H1 (cell line): ENCODE measurements around the gene PDE4D. TPM values are rescaled to one million over a fixed set of nuclear protein-coding genes. Genes with fewer than 3 reads are reported as not detected.

ENCODE experiments used
- CTCF ChIA-PET: fragments of 300-600 bp; sonication (Branson Sonifier 250); formaldehyde crosslinking; loops from one replicate; lab custom pipeline; 2021; ENCODE audit not compliant: partially characterized antibody; lab: Charles Lee
- POLR2A ChIA-PET: fragments of 300-600 bp; sonication (Branson Sonifier 250); formaldehyde crosslinking; loops from one replicate; lab custom pipeline; 2021; ENCODE audit warnings: inconsistent platforms; ENCODE audit not compliant: partially characterized antibody; lab: Charles Lee
- DNase-seq, 2 experiments: peaks; one replicate each; pipeline versions ENCODE4 v3.0.0 to v3.0.0-alpha.2; 2010 to 2022; ENCODE audit warnings: low spot score in 2 of 2, low read depth in 1 of 2, mixed read lengths in 1 of 2
- FAIRE-seq: peaks from 2 replicates; lab custom pipeline; 2011; peaks lifted over from hg19 to GRCh38; lab: Jason Lieb, UNC
- H2AFZ ChIP-seq: 2 replicates; pipeline ENCODE4 v1.8.1; 2012; ENCODE audit warnings: low read length, inconsistent platforms
- H2AK5ac ChIP-seq: 2 replicates; pipeline ENCODE4 v1.6.1; 2013; ENCODE audit warnings: low read depth, low read length
- H2BK120ac ChIP-seq: replicated peaks from 2 replicates; pipeline ENCODE3; 2013; ENCODE audit warnings: low read depth, low read length, inconsistent platforms
- H2BK12ac ChIP-seq: 2 replicates; pipeline ENCODE4 v1.6.1; 2013; ENCODE audit warnings: low read depth, low read length
- H2BK15ac ChIP-seq: 2 replicates; pipeline ENCODE4 v1.6.1; 2013; ENCODE audit warnings: low read length
- H2BK20ac ChIP-seq: 2 replicates; pipeline ENCODE4 v1.6.1; 2013; ENCODE audit warnings: low read length
- H2BK5ac ChIP-seq: 2 replicates; pipeline ENCODE4 v1.6.1; 2013; ENCODE audit warnings: low read depth, low read length
- H3K14ac ChIP-seq: 2 replicates; pipeline ENCODE4 v1.6.1; 2013; ENCODE audit warnings: inconsistent platforms; ENCODE audit not compliant: insufficient read length
- H3K18ac ChIP-seq: 2 replicates; pipeline ENCODE4 v1.6.1; 2013; ENCODE audit warnings: low read length; ENCODE audit errors: extremely low read depth
- H3K23ac ChIP-seq: 2 replicates; pipeline ENCODE4 v1.6.1; 2013; ENCODE audit warnings: inconsistent platforms; ENCODE audit not compliant: insufficient read length
- H3K23me2 ChIP-seq: 2 replicates; pipeline ENCODE4 v1.6.1; 2013; ENCODE audit warnings: low read depth, low read length
- H3K27ac ChIP-seq: 2 replicates; pipeline ENCODE4 v1.6.1; 2011; ENCODE audit warnings: low read depth, low read length, inconsistent platforms
- H3K27me3 ChIP-seq, 4 experiments: replicated peaks in 1 of 4; 1 replicate in 1 of 4; 2 replicates in 3 of 4; pipeline versions ENCODE4 v1.6.1 to v1.8.1; 2011 to 2013; ENCODE audit warnings: low read length in 3 of 4, mild to moderate bottlenecking in 3 of 4, inconsistent platforms in 2 of 4, mixed read lengths in 2 of 4, moderate library complexity in 1 of 4; ENCODE audit not compliant: control insufficient read depth in 3 of 4, insufficient read depth in 3 of 4; ENCODE audit errors: extremely low read depth in 1 of 4
- H3K36me3 ChIP-seq, 4 experiments: 2 replicates each; pipeline versions ENCODE4 v1.6.1 to v1.8.1; 2011 to 2013; ENCODE audit warnings: mild to moderate bottlenecking in 4 of 4, low read length in 3 of 4, moderate library complexity in 2 of 4, control low read depth in 1 of 4, inconsistent platforms in 1 of 4; ENCODE audit not compliant: insufficient read depth in 4 of 4, control insufficient read depth in 2 of 4
- H3K4ac ChIP-seq: replicated peaks from 2 replicates; pipeline ENCODE3; 2013; ENCODE audit warnings: low read length, low read depth, mixed read lengths, inconsistent platforms; ENCODE audit not compliant: insufficient read length
- H3K4me1 ChIP-seq, 4 experiments: replicated peaks in 1 of 4; 1 replicate in 1 of 4; 2 replicates in 3 of 4; pipeline versions ENCODE4 v1.6.1 to v1.8.1; 2011 to 2013; ENCODE audit warnings: low read length in 3 of 4, inconsistent platforms in 2 of 4, mixed read lengths in 1 of 4; ENCODE audit not compliant: insufficient read depth in 4 of 4, control insufficient read depth in 3 of 4
- H3K4me2 ChIP-seq, 2 experiments: 2 replicates each; pipeline versions ENCODE4 v1.6.1 to v1.8.1; 2011 to 2013; ENCODE audit warnings: low read depth in 2 of 2, low read length in 2 of 2, control low read depth in 1 of 2, inconsistent platforms in 1 of 2, mild to moderate bottlenecking in 1 of 2; ENCODE audit not compliant: insufficient read depth in 1 of 2
- H3K4me3 ChIP-seq, 4 experiments: fragments of 200-600, 300-600 bp in 1 of 4; sonication (generic), shearing (Covaris generic), sonication (Bioruptor Twin) in 1 of 4; 2 replicates each; pipeline versions ENCODE4 v1.5.1 to v1.8.1; 2011 to 2016; ENCODE audit warnings: low read length in 4 of 4, low read depth in 3 of 4, control low read depth in 2 of 4, inconsistent platforms in 2 of 4, mild to moderate bottlenecking in 2 of 4, mixed read lengths in 1 of 4, moderate library complexity in 1 of 4; ENCODE audit not compliant: insufficient read depth in 2 of 4; ENCODE audit errors: extremely low read depth in 1 of 4
- H3K56ac ChIP-seq: replicated peaks from 2 replicates; pipeline ENCODE3; 2013; ENCODE audit warnings: low read depth, mild to moderate bottlenecking, mixed read lengths, low read length, inconsistent platforms; ENCODE audit not compliant: insufficient read length
- H3K79me1 ChIP-seq: 2 replicates; pipeline ENCODE4 v1.6.1; 2013; ENCODE audit warnings: low read depth, low read length, control low read depth
- H3K79me2 ChIP-seq, 2 experiments: 2 replicates each; pipeline versions ENCODE4 v1.6.1 to v1.8.1; 2012 to 2013; ENCODE audit warnings: low read length in 2 of 2, mild to moderate bottlenecking in 2 of 2, inconsistent platforms in 1 of 2; ENCODE audit not compliant: insufficient read depth in 2 of 2, control insufficient read depth in 1 of 2
- H3K9ac ChIP-seq, 4 experiments: replicated peaks in 1 of 4; 1 replicate in 1 of 4; 2 replicates in 3 of 4; pipeline versions ENCODE4 v1.6.1 to v1.8.1; 2011 to 2013; ENCODE audit warnings: low read depth in 3 of 4, low read length in 3 of 4, control low read depth in 2 of 4, mild to moderate bottlenecking in 2 of 4, moderate library complexity in 2 of 4, inconsistent platforms in 1 of 4; ENCODE audit errors: extremely low read depth in 1 of 4
- H3K9me3 ChIP-seq, 2 experiments: 2 replicates each; pipeline versions ENCODE4 v1.6.1 to v1.8.1; 2012 to 2013; ENCODE audit warnings: mild to moderate bottlenecking in 2 of 2, moderate library complexity in 2 of 2, control low read depth in 1 of 2, inconsistent platforms in 1 of 2, low read depth in 1 of 2, low read length in 1 of 2, mixed read lengths in 1 of 2; ENCODE audit not compliant: insufficient read depth in 2 of 2
- H4K20me1 ChIP-seq, 2 experiments: replicated peaks in 1 of 2; 2 replicates each; pipeline versions ENCODE3 to v1.8.1; 2011 to 2013; ENCODE audit warnings: inconsistent platforms in 2 of 2, low read length in 2 of 2, mild to moderate bottlenecking in 1 of 2; ENCODE audit not compliant: insufficient read depth in 2 of 2, control insufficient read depth in 1 of 2
- H4K5ac ChIP-seq: 2 replicates; pipeline ENCODE4 v1.6.1; 2013; ENCODE audit warnings: low read length, low read depth, mixed read lengths, inconsistent platforms; ENCODE audit not compliant: insufficient read length
- H4K8ac ChIP-seq: 2 replicates; pipeline ENCODE4 v1.8.0; 2013; ENCODE audit warnings: mild to moderate bottlenecking, moderate library complexity, low read length, inconsistent platforms; ENCODE audit not compliant: insufficient read depth; ENCODE audit errors: extremely low read depth
- H4K91ac ChIP-seq: replicated peaks from 2 replicates; pipeline ENCODE3; 2013; ENCODE audit warnings: low read length, mixed read lengths, inconsistent platforms; ENCODE audit not compliant: insufficient read length
- ASH2L ChIP-seq: fragments of 200-600, 300-600 bp; sonication (generic); IDR thresholded peaks from one replicate; pipeline ENCODE4 v1.7.1; 2017; ENCODE audit warnings: low read length
- ATF3 ChIP-seq: IDR thresholded peaks from 2 replicates; pipeline ENCODE4 v1.6.1; 2011; ENCODE audit warnings: low read depth, mild to moderate bottlenecking, low read length; ENCODE audit not compliant: insufficient read depth
- POU5F1 ChIP-seq: IDR thresholded peaks from 2 replicates; pipeline ENCODE4 v1.6.1; 2011; ENCODE audit warnings: low read depth, mild to moderate bottlenecking, low read length, moderate library complexity
- TEAD4 ChIP-seq: IDR thresholded peaks from 2 replicates; pipeline ENCODE4 v1.6.1; 2012; ENCODE audit warnings: low read depth, low read length, inconsistent platforms, mixed read lengths
- WGBS, 2 experiments: shearing (Covaris generic) in 1 of 2; methylation state at CpG; one replicate each; pipeline versions ENCODE4 v1.1.6 to v1.1.7; 2013 to 2015; ENCODE audit warnings: low lambda C conversion rate in 2 of 2, mixed read lengths in 2 of 2, inconsistent platforms in 1 of 2, low coverage in 1 of 2, missing lambda C conversion rate in 1 of 2; ENCODE audit not compliant: insufficient replicate concordance in 2 of 2, insufficient coverage in 1 of 2, insufficient read length in 1 of 2; ENCODE audit errors: extremely low coverage in 1 of 2, missing lambda C conversion rate in 1 of 2; 5-methylcytosine and 5-hydroxymethylcytosine counted together
- polyA plus RNA-seq, 7 experiments: library from polyadenylated mRNA; depleted of rRNA in 3 of 7; stranded (reverse) in 5 of 7; unstranded in 2 of 7; fragments of >200 nt in 5 of 7; fragments of 200-250 nt in 2 of 7; gene quantifications; 1 replicate in 5 of 7; 2 replicates in 1 of 7; 4 replicates in 1 of 7; pipeline versions ENCODE4 v1.2.1 to v1.2.3, GENCODE V29; 2011 to 2013; ENCODE audit warnings: missing spikeins in 2 of 7, mixed read lengths in 2 of 7
- total RNA-seq: library from RNA; stranded (reverse); fragmentation: NEBNext Ultra II Directional; extraction: Animal tissue kit (Norgen Biotek cat#: 25700); gene quantifications from 2 replicates; pipeline ENCODE4 v1.2.1, GENCODE V29; 2021

PDE4D gene
- total and polyA plus RNA-seq, 2 of the 8 experiments (the other 6 are each of a cell fraction or from before 2014, with no cell fraction given) = 2.3 to 3.7 TPM

DNA sequence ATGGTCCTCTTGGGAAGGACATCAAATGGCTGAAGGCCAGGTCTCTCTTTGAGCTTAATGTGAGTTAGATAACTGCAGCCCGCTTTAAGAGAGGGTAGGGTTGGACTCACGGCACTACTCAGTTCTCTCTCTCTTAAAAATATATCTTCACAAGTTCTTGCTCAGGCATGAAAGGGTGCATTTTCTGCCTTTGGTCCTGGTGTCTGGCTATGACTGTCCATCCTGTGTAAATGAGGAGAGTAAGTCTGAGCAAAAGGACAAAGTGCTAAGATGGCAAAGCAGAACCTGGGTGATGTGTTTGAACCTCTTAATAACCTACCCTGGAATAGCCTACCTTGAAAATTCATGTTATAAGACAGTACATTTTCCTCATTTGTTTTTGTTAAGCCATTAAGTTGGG is 293.4 kb downstream of the PDE4D start:
- CTCF ChIA-PET = interaction anchor here (1.2 to 1.3 kb wide), 2 partner anchors 12 to 94 kb away, joined by 3 to 5 read pairs; no protein-coding TSS in a partner anchor
- TF ChIP-seq TEAD4 (no peak), POU5F1 (no peak), ATF3 (no peak), ASH2L (no peak)

More for the DNA sequence above, 293.4 kb downstream of the PDE4D start:
- no peak overlapping the region for H3K23ac ChIP-seq
- no peak overlapping the region for H3K18ac ChIP-seq
- no peak overlapping the region for H2AFZ ChIP-seq
- H3K79me1 ChIP-seq = no peaks in the 10 kb centered on the region
- H3K23me2 ChIP-seq = no peaks in the 10 kb centered on the region
- no peak overlapping the region for H3K4me3 ChIP-seq
- no peak for DNase-seq
- H3K27ac ChIP-seq = no peak overlapping the region
- no peak overlapping the region for H4K5ac ChIP-seq
- H3K9ac ChIP-seq = no peak overlapping the region
- no peak overlapping the region for H2BK20ac ChIP-seq
- H4K20me1 ChIP-seq = no peaks in the 10 kb centered on the region
- no peak overlapping the region for H2BK15ac ChIP-seq
- H3K27me3 ChIP-seq = no peaks in the 10 kb centered on the region
- no peaks in the 10 kb centered on the region for H3K36me3 ChIP-seq
- H3K4me2 ChIP-seq = no peak overlapping the region
- H3K14ac ChIP-seq = no peak overlapping the region
- no peak overlapping the region for H3K4ac ChIP-seq
- no peaks in the 10 kb centered on the region for H3K9me3 ChIP-seq
- POLR2A ChIA-PET = no interaction called here
- H2BK12ac ChIP-seq = no peak overlapping the region
- H4K8ac ChIP-seq = no peak overlapping the region
- H2BK120ac ChIP-seq = no peak overlapping the region
- no peak overlapping the region for H3K56ac ChIP-seq
- no peak overlapping the region for H4K91ac ChIP-seq
- H3K4me1 ChIP-seq = peaks cover 0 to 4% (median 0%) of the 10 kb centered on the region in 4 experiments; a peak in 2 of 7 replicates
- no peaks in the 10 kb centered on the region for H3K79me2 ChIP-seq
- no peak overlapping the region for H2AK5ac ChIP-seq
- no peak overlapping the region for H2BK5ac ChIP-seq
- no peak for FAIRE-seq
- WGBS, 2 experiments = 88% methylated on average over 2 of the region's 2 CpGs; no CpG with 5 or more reads in 1 of the 2 experiments
